ENCODE measurements around the gene CYP27C1. TPM values are rescaled to one million over a fixed set of nuclear protein-coding genes. Genes with fewer than 3 reads are reported as not detected.
"Not testable (repeated sequence)": the region's sequence is repeated elsewhere in the genome, so short reads cannot be mapped to it uniquely, and the experiment has no call there.

The CYP27C1 gene
- polyA plus RNA-seq, 1 donor (not counting 4 experiments of a cell fraction or from before 2014, with no cell fraction given), result 6.1 TPM

DNA sequence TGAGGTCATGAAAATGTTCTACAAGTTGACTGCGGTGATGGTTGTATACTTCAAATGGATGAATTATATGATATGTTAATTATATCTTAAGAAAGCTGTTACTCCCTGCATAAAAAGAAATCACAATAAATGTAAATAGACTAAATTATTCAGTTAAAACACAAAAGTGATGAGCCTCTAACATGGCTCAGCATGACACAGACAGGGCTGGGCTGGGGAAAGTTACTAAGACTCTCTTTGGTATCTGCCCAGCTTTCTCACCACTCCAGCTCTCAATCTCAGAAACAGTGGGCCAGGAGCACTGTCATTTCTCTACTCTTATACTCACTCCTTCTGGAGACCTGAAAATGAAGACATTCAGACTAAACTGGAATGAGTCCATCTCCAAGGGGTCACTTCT is 3.5 kb downstream of the CYP27C1 start:
- H2AFZ ChIP-seq (ENCODE audit: control insufficient read depth, low read length), result no peak overlapping the region
- no peaks in the 10 kb centered on the region for H3K27me3 ChIP-seq (ENCODE audit: control insufficient read depth, extremely low read depth, insufficient read depth, low read length)
- peak overlapping the region; percentile 77 for H3K4me2 ChIP-seq (ENCODE audit: control insufficient read depth, extremely low read depth, insufficient read depth, low read depth, low read length)
- peaks cover 32% of the 10 kb centered on the region for H3K4me1 ChIP-seq (ENCODE audit: control insufficient read depth, extremely low read depth, insufficient read depth, low read length)
- H3K36me3 ChIP-seq (ENCODE audit: control insufficient read depth in 2 of 2, extremely low read depth in 1 of 2, insufficient read depth in 2 of 2, low read length in 2 of 2), result no peaks in the 10 kb centered on the region
- peak overlapping the region; percentile 93 for H3K27ac ChIP-seq (ENCODE audit: control insufficient read depth, insufficient read depth, low read length)
- dilution Hi-C loops (cut with MboI; ENCODE audit: extremely low pct_ligation_motif_present, low sequenced_read_pairs), result no loop called here
- FAIRE-seq (peak; percentile 48), DNase-seq (ENCODE audit: low read depth, low spot score) (no peak)
- H3K4me3 ChIP-seq (ENCODE audit: control insufficient read depth in 2 of 3, extremely low read depth in 1 of 3, insufficient read depth in 2 of 3, low read depth in 1 of 3, low read length in 3 of 3), result no peak overlapping the region
- H3K9me3 ChIP-seq (ENCODE audit: control insufficient read depth, low read depth, low read length), result no peaks in the 10 kb centered on the region
- peak overlapping the region; percentile 93 for H3K9ac ChIP-seq (ENCODE audit: control insufficient read depth, extremely low read depth, insufficient read depth, low read length)
- no peaks in the 10 kb centered on the region for H3K9me1 ChIP-seq (ENCODE audit: control insufficient read depth, extremely low read depth, insufficient read depth, low read length)
- peaks cover 22% of the 10 kb centered on the region for H3K79me2 ChIP-seq (ENCODE audit: control insufficient read depth, insufficient read depth, low read length)
- H4K20me1 ChIP-seq (ENCODE audit: control insufficient read depth, extremely low read depth, insufficient read depth, low read length), result no peaks in the 10 kb centered on the region
- TF ChIP-seq, protein P1, sequence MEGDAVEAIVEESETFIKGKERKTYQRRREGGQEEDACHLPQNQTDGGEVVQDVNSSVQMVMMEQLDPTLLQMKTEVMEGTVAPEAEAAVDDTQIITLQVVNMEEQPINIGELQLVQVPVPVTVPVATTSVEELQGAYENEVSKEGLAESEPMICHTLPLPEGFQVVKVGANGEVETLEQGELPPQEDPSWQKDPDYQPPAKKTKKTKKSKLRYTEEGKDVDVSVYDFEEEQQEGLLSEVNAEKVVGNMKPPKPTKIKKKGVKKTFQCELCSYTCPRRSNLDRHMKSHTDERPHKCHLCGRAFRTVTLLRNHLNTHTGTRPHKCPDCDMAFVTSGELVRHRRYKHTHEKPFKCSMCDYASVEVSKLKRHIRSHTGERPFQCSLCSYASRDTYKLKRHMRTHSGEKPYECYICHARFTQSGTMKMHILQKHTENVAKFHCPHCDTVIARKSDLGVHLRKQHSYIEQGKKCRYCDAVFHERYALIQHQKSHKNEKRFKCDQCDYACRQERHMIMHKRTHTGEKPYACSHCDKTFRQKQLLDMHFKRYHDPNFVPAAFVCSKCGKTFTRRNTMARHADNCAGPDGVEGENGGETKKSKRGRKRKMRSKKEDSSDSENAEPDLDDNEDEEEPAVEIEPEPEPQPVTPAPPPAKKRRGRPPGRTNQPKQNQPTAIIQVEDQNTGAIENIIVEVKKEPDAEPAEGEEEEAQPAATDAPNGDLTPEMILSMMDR (optimal IDR thresholded peaks at IDR 0.05 in 1 of 3, IDR thresholded peaks at IDR 0.05 in 1 of 3, conservative IDR thresholded peaks at IDR 0.05 in 1 of 3; ENCODE audit: extremely low read depth in 1 of 3, insufficient read depth in 2 of 3, low read length in 3 of 3), result no peak
- TF ChIP-seq EZH2 (IDR thresholded peaks at IDR 0.05; ENCODE audit: low read length), result no peak

DNA sequence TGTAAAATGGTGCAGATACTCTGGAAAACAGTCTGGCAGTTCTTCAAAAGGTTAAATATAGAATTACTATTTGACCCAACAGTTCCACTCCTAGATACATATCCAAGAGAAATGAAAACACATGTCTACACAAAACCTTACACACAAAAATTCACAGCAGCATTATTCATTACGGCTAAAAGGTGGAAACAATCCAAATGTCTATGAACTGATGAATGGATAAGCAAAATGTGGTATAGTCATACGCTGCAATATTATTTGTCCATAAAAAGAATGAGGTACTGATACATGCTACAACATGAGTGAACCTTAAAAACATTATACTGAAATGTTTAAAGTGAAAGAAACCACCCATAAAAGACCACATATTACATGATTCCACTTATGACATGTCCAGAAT is 4.0 kb downstream of the CYP27C1 start:
- H2AFZ ChIP-seq (ENCODE audit: control insufficient read depth, low read length), result no peak overlapping the region
- H3K79me2 ChIP-seq (ENCODE audit: control insufficient read depth, insufficient read depth, low read length), result peaks cover 22% of the 10 kb centered on the region
- H3K27ac ChIP-seq (ENCODE audit: control insufficient read depth, insufficient read depth, low read length), result peak overlapping the region; percentile 93
- peak overlapping the region in 1 of 3 experiments; percentile 17 for H3K4me3 ChIP-seq (ENCODE audit: control insufficient read depth in 2 of 3, extremely low read depth in 1 of 3, insufficient read depth in 2 of 3, low read depth in 1 of 3, low read length in 3 of 3)
- peak; percentile 75 for FAIRE-seq
- no peak overlapping the region for H3K9ac ChIP-seq (ENCODE audit: control insufficient read depth, extremely low read depth, insufficient read depth, low read length)
- no peaks in the 10 kb centered on the region for H3K9me1 ChIP-seq (ENCODE audit: control insufficient read depth, extremely low read depth, insufficient read depth, low read length)
- DNase-seq (ENCODE audit: low read depth, low spot score), result no peak
- dilution Hi-C loops (cut with MboI; ENCODE audit: extremely low pct_ligation_motif_present, low sequenced_read_pairs), result no loop called here
- TF ChIP-seq EZH2 (IDR thresholded peaks at IDR 0.05; ENCODE audit: low read length), result no peak
- TF ChIP-seq, protein P1 (optimal IDR thresholded peaks at IDR 0.05 in 1 of 3, IDR thresholded peaks at IDR 0.05 in 1 of 3, conservative IDR thresholded peaks at IDR 0.05 in 1 of 3; ENCODE audit: extremely low read depth in 1 of 3, insufficient read depth in 2 of 3, low read length in 3 of 3), result no peak
- peak overlapping the region; percentile 63 for H3K4me2 ChIP-seq (ENCODE audit: control insufficient read depth, extremely low read depth, insufficient read depth, low read depth, low read length)
- H3K36me3 ChIP-seq (ENCODE audit: control insufficient read depth in 2 of 2, extremely low read depth in 1 of 2, insufficient read depth in 2 of 2, low read length in 2 of 2), result no peaks in the 10 kb centered on the region
- no peaks in the 10 kb centered on the region for H3K27me3 ChIP-seq (ENCODE audit: control insufficient read depth, extremely low read depth, insufficient read depth, low read length)
- no peaks in the 10 kb centered on the region for H4K20me1 ChIP-seq (ENCODE audit: control insufficient read depth, extremely low read depth, insufficient read depth, low read length)
- peaks cover 32% of the 10 kb centered on the region for H3K4me1 ChIP-seq (ENCODE audit: control insufficient read depth, extremely low read depth, insufficient read depth, low read length)
- H3K9me3 ChIP-seq (ENCODE audit: control insufficient read depth, low read depth, low read length), result no peaks in the 10 kb centered on the region

DNA sequence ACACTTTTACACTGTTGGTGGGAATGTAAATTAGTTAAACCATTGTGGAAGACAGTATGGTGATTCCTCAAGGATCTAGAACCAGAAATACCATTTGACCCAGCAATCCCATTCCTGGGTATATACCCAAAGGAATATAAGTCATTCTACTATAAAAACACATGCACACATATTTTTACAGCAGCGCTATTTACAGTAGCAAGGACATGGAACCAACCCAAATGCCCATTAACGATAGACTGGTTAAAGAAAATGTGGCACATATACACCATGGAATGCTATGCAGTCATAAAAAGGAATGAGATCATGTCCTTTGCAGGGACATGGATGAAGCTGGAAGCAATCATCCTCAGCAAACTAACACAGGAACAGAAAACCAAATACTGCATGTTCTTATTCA is 5.9 kb downstream of the CYP27C1 start:
- H3K27me3 ChIP-seq (ENCODE audit: control insufficient read depth, extremely low read depth, insufficient read depth, low read length); DNase-seq (ENCODE audit: low read depth, low spot score); H3K4me2 ChIP-seq (ENCODE audit: control insufficient read depth, extremely low read depth, insufficient read depth, low read depth, low read length); dilution Hi-C loops (cut with MboI; ENCODE audit: extremely low pct_ligation_motif_present, low sequenced_read_pairs); H3K4me3 ChIP-seq (ENCODE audit: control insufficient read depth in 2 of 3, extremely low read depth in 1 of 3, insufficient read depth in 2 of 3, low read depth in 1 of 3, low read length in 3 of 3); H3K9ac ChIP-seq (ENCODE audit: control insufficient read depth, extremely low read depth, insufficient read depth, low read length); H3K9me3 ChIP-seq (ENCODE audit: control insufficient read depth, low read depth, low read length); FAIRE-seq; H2AFZ ChIP-seq (ENCODE audit: control insufficient read depth, low read length); H3K27ac ChIP-seq (ENCODE audit: control insufficient read depth, insufficient read depth, low read length); H3K9me1 ChIP-seq (ENCODE audit: control insufficient read depth, extremely low read depth, insufficient read depth, low read length); H4K20me1 ChIP-seq (ENCODE audit: control insufficient read depth, extremely low read depth, insufficient read depth, low read length); H3K36me3 ChIP-seq (ENCODE audit: control insufficient read depth in 2 of 2, extremely low read depth in 1 of 2, insufficient read depth in 2 of 2, low read length in 2 of 2): not testable (repeated sequence)
- peaks cover 16% of the 10 kb centered on the region for H3K79me2 ChIP-seq (ENCODE audit: control insufficient read depth, insufficient read depth, low read length)
- peaks cover 27% of the 10 kb centered on the region for H3K4me1 ChIP-seq (ENCODE audit: control insufficient read depth, extremely low read depth, insufficient read depth, low read length)
